Glutamatergic neuron (in vitro differentiated cells): ENCODE data around the gene CDH11. TPM values are rescaled to one million over a fixed set of nuclear protein-coding genes. Genes with fewer than 3 reads are reported as not detected.

ENCODE experiments used
- DNase-seq: peaks from one replicate; pipeline ENCODE4 v3.0.0; 2022
- H3K27ac Mint-ChIP-seq: one replicate; pipeline ENCODE4 v1.8.0; 2020; ENCODE audit warnings: mild to moderate bottlenecking, mixed read lengths, inconsistent platforms; ENCODE audit not compliant: unreplicated experiment
- H3K27me3 Mint-ChIP-seq: one replicate; pipeline ENCODE4 v1.8.0; 2020; ENCODE audit warnings: mild to moderate bottlenecking, moderate library complexity, mixed read lengths, inconsistent platforms; ENCODE audit not compliant: unreplicated experiment
- H3K36me3 Mint-ChIP-seq: one replicate; pipeline ENCODE4 v1.8.0; 2020; ENCODE audit warnings: mild to moderate bottlenecking, mixed read lengths, inconsistent platforms; ENCODE audit not compliant: unreplicated experiment
- H3K4me1 Mint-ChIP-seq: one replicate; pipeline ENCODE4 v1.8.0; 2020; ENCODE audit warnings: mild to moderate bottlenecking, low read depth, mixed read lengths, inconsistent platforms; ENCODE audit not compliant: unreplicated experiment
- H3K4me3 Mint-ChIP-seq: one replicate; pipeline ENCODE4 v1.8.0; 2020; ENCODE audit warnings: mild to moderate bottlenecking, mixed read lengths, inconsistent platforms; ENCODE audit not compliant: unreplicated experiment
- H3K9me3 Mint-ChIP-seq: one replicate; pipeline ENCODE4 v1.8.0; 2020; ENCODE audit warnings: mild to moderate bottlenecking, moderate library complexity, mixed read lengths, inconsistent platforms; ENCODE audit not compliant: unreplicated experiment
- CTCF ChIP-seq: fragments of 200-600 bp; sonication (generic); IDR thresholded peaks from one replicate; pipeline ENCODE4 v1.5.0; 2021; ENCODE audit not compliant: partially characterized antibody, unreplicated experiment
- total RNA-seq: library from RNA; stranded (reverse); fragmentation: NEBNext Ultra II Directional; extraction: Animal tissue kit (Norgen Biotek cat#: 25700); gene quantifications from one replicate; pipeline ENCODE4 v1.2.1, GENCODE V29; 2021; ENCODE audit not compliant: unreplicated experiment

CDH11 gene
- total RNA-seq, 1 donor from 2014 or later: 2.6 TPM

GRCh38 chr16:65002265-65002664 is 119.6 kb downstream of the CDH11 start:
- no peaks in the 10 kb centered on the region for H3K9me3 Mint-ChIP-seq
- no peak overlapping the region for H3K4me3 Mint-ChIP-seq
- no peak for DNase-seq
- no peak overlapping the region for H3K27ac Mint-ChIP-seq
- TF ChIP-seq CTCF: no peak
- no peaks in the 10 kb centered on the region for H3K36me3 Mint-ChIP-seq
- H3K27me3 Mint-ChIP-seq: no peaks in the 10 kb centered on the region
- H3K4me1 Mint-ChIP-seq: no peaks in the 10 kb centered on the region

- Mint-ChIP-seq H3K27me3 (no peaks in the 10 kb centered on the region), H3K36me3 (no peaks in the 10 kb centered on the region), H3K4me1 (no peaks in the 10 kb centered on the region), H3K27ac (no peak overlapping the region), H3K4me3 (no peak overlapping the region), H3K9me3 (peaks cover under 1% of the 10 kb centered on the region)
- DNase-seq: no peak
- no peak for TF ChIP-seq CTCF
Observed at GRCh38 chr16:65000654-65001053, 121.2 kb downstream of the CDH11 start.

DNA sequence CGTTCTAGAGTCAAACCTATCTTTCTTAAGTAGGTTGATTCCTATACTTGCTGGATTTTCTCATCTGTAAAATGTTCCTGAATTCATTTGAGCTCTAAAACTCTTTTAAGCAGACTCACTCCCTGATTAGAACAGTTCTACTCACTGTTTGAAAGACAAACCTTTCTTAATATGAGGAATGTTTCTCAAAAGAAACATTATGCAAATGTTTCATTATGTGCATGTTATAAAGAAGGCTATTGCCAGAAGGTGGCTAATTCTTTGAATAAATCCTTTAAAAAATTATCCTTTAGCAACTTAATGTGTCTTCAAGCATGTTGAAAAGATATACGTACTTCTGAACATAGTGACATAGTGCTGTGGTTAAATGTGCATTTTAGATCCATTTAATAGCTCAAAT is 124.1 kb downstream of the CDH11 start:
- no peak for TF ChIP-seq CTCF
- no peak overlapping the region for H3K4me3 Mint-ChIP-seq
- H3K9me3 Mint-ChIP-seq: peaks cover 2% of the 10 kb centered on the region
- no peaks in the 10 kb centered on the region for H3K36me3 Mint-ChIP-seq
- H3K27me3 Mint-ChIP-seq: no peaks in the 10 kb centered on the region
- no peaks in the 10 kb centered on the region for H3K4me1 Mint-ChIP-seq
- no peak overlapping the region for H3K27ac Mint-ChIP-seq
- DNase-seq: no peak

GRCh38 chr16:64997121-64997520 is 124.7 kb downstream of the CDH11 start:
- Mint-ChIP-seq H3K36me3 (no peaks in the 10 kb centered on the region), H3K27me3 (no peaks in the 10 kb centered on the region), H3K27ac (no peak overlapping the region), H3K4me3 (no peak overlapping the region), H3K4me1 (no peaks in the 10 kb centered on the region), H3K9me3 (peaks cover 2% of the 10 kb centered on the region)
- no peak for DNase-seq
- no peak for TF ChIP-seq CTCF

- no peak for DNase-seq
- no peak for TF ChIP-seq CTCF
- Mint-ChIP-seq H3K27me3 (no peaks in the 10 kb centered on the region), H3K4me3 (no peak overlapping the region), H3K4me1 (no peaks in the 10 kb centered on the region), H3K36me3 (no peaks in the 10 kb centered on the region), H3K9me3 (peaks cover 2% of the 10 kb centered on the region), H3K27ac (no peak overlapping the region)
Observed at GRCh38 chr16:64996641-64997040, 125.2 kb downstream of the CDH11 start.
